Measurements from ENCODE around the gene LBP.

- TF ChIP-seq REST (IDR thresholded peaks at IDR 0.05; ENCODE audit: insufficient read depth in 1 of 2, low read depth in 2 of 2, low read length in 1 of 2) (no peak), CTCF (IDR thresholded peaks at IDR 0.05) (no peak)
These were observed 45.0 kb upstream of the LBP start for GRCh38 chr20:38301309-38301708.
